ENCODE data around the gene WDR82.

The WDR82 gene

DNA sequence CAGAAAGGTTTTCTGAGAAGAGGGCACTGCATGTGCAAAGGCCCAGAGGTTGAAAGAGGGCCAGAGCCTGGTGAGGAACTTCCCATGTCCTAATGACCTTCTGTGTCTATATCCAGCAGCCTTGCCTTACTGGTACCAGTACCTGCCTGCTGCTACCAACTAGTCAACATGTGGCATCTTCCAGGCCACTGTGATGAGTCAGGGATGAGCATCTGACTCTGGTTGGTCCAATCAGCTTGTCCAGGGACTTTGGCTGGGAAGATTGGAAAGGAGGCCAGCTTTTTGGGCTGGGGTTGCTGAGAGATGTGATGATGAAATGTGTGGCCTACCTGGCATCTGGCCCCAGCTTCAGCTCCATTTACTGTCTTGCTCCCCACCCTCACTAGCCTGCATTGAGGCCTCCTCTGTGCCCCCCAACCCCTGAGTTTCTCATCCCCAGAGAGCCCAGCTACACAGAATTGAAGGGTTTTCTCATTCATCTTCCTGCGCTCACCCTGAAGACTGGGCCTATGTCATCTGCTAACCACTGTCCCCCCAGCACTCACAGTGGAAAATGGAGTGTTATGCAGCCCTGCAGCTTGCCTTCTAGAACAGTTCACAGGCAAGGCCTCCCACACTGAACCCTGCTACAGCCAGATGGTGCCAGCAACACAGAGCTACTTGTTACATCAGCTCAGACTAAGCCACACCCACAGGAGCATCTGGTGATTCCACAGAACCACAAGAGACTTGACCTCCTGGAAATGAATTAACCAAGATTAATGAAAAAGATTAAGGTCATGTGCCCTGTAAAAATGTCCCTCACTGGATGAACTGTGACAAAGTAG lies 38.2 kb downstream of the WDR82 start:
- TF ChIP-seq, protein P1, sequence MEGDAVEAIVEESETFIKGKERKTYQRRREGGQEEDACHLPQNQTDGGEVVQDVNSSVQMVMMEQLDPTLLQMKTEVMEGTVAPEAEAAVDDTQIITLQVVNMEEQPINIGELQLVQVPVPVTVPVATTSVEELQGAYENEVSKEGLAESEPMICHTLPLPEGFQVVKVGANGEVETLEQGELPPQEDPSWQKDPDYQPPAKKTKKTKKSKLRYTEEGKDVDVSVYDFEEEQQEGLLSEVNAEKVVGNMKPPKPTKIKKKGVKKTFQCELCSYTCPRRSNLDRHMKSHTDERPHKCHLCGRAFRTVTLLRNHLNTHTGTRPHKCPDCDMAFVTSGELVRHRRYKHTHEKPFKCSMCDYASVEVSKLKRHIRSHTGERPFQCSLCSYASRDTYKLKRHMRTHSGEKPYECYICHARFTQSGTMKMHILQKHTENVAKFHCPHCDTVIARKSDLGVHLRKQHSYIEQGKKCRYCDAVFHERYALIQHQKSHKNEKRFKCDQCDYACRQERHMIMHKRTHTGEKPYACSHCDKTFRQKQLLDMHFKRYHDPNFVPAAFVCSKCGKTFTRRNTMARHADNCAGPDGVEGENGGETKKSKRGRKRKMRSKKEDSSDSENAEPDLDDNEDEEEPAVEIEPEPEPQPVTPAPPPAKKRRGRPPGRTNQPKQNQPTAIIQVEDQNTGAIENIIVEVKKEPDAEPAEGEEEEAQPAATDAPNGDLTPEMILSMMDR (IDR thresholded peaks at IDR 0.05; ENCODE audit: low read depth, low read length), result no peak
- peak overlapping the region; percentile 62 for H3K4me3 ChIP-seq (ENCODE audit: low read depth, low read length)

DNA sequence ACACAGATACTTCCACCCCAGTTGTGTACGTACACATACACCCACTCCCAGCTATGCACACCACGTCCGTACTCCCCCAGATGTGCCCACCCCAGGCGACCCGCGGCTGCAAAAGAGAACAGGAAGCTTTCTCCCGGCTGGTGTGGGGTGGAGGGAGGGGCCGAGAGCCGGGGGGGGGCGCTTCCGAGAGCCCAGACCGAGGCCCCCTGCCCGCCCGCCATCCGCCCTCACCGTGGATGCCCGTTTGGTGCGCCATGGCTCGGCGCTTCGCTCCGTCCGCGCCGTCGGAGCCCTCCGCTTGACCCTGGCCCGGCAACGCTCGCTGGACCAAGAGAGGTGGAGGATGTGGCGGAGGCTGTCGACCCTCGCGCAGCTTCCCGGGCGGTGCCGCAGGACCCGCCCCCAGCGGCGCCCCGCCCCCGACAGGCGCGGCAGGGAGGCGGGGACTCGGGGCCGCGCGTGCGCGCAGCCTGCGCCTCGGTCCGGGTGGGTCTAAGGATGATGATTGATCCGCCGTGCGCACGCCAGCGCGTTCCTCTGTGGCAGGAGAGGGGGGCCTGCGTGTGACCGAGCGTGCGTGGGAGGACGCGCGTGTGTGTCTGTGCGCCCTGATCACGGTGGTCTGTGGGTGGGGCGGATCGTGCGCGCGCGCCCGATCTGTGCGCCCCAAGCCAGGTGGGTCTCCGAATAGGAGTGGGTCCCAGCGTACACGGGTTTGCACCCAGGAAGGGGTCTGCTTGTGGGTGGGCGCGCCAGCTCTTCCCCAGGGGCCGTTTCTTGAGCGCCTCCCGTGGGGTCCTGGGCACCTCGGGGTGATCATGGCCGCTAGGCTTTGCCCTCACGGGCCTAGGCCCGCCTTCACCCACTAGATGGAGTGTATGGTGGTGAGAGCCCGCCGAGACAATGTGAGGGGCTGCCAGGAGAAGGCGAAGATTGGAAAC lies 39.4 kb downstream of the WDR82 start, which contains the start of gene TWF2:
Gene TWF2, minus strand, starts transcription at position 398 of the 941 bp plus-strand sequence. Its CDS starts 142 bp downstream, at position 256.
- peak within 1 kb of the TSS; percentile 62 for H3K4me3 ChIP-seq (ENCODE audit: low read depth, low read length)
- TF ChIP-seq, protein P1 (IDR thresholded peaks at IDR 0.05; ENCODE audit: low read depth, low read length), result peak; percentile 6; the same call in 1 of the 2 replicates

DNA sequence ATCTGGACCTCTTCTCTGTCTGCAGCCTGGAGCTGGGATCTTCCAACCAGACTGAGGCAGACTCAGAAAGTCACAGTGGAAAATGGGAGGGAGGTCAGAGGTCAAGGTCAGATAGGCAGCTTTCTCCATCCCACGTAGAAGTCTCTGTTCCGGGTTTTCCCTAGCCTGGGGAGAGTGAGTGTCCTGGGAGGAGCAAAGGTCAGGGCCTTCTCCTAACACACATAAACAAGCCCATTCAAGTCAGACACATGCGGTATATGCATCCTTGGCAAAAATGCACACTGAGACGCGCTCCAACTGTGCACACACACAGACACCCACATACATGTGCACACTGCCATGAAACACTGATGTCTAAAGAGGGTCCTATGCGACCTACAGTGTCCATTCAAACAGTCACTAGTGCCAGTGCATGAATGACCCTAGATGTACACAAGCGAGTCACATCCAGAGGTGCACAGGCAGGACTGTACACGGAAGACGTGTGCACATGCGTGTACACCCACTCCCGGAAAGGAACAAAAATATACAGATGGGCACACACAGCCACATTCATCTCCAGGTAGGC lies 40.2 kb downstream of the WDR82 start:
- peak overlapping the region; percentile 62 for H3K4me3 ChIP-seq (ENCODE audit: low read depth, low read length)
- TF ChIP-seq, protein P1 (IDR thresholded peaks at IDR 0.05; ENCODE audit: low read depth, low read length), result no peak

DNA sequence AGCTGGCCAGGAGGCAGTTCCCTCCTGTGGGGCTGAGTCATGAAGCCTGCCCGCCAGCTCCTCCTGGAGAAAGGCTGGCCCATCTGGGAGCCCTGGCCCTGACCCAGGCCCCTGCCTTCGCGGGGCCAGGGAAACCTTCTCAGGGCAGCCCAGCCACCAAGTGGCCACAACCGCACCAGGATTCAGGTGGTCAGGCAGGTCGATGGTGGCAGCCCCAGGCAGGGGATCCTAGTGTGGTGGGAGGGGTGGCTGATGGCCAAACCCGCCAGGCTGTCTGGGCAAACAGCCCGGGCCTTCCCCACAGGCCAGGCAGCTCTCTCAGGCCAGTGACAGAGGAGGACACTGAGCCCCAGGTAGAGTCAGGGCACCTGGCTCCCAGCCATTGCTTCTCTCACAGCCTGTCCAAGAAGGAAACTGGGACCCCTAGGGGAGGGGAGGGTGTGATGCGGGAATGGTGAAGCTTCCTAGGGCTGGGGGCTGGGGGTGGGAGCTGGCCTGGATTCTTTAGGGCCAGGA lies 40.7 kb downstream of the WDR82 start:
- peak overlapping the region; percentile 62 for H3K4me3 ChIP-seq (ENCODE audit: low read depth, low read length)

DNA sequence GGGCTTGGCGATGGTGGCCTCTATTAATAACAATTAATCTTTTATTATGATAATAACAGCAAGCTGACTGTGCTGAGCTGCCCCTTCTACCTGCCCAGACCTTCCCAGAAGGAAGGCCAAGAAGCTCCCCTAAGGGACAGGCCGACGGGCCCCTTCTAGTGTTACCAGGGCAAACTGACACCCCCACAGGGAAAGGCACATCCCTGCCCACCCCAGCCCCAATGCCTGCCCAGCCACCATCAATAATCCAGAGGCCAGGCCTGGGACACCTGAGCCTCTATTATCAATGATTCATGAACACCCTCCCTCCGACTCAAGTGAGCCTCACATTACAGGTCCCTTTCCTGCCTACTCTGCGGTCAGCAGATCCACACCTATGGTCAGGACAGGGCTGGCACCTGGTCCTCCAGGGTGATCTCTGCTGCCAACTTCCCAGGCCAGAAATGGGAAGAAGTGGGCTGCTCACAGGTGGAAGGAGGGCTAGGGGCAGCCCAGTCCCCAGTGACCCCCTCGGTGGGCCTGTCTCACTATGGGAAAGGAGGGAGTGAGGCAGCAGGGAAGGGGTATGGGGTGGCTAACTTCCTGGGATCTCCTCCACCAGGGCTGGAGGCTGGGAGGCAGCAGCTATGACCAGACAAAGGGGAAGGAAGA lies 41.3 kb downstream of the WDR82 start:
- peak overlapping the region; percentile 56 for H3K4me3 ChIP-seq (ENCODE audit: low read depth, low read length)
- TF ChIP-seq, protein P1 (IDR thresholded peaks at IDR 0.05; ENCODE audit: low read depth, low read length), result no peak

More for the DNA sequence above, 40.7 kb downstream of the WDR82 start:
- TF ChIP-seq, protein P1 (IDR thresholded peaks at IDR 0.05; ENCODE audit: low read depth, low read length), result no peak

DNA sequence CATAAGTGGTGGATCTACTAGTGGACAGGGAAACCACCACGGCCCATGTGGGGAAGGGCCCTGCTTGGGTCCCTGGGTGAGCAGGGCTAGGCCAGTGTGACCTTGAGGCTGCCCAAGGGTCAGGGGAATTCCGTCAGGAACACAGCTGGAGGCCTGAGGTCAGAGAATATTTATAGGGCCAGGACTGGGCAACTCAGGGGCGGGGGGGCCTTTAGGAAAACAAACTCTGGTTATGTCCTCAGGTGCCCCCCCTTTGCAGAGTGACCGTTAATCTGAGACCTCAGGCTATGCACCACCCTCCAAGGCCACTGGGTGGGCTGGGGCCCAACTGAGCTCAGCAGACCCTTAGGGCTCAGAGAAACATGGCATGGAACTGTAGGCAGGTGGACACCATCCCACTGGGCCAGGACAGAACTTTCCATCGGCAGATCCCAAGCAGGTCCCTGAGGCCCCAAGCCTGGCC lies 42.0 kb downstream of the WDR82 start:
- H3K4me3 ChIP-seq (ENCODE audit: low read depth, low read length), result no peak overlapping the region
- TF ChIP-seq, protein P1 (IDR thresholded peaks at IDR 0.05; ENCODE audit: low read depth, low read length), result no peak

Data from WI38 (cell line).